Measurements from ENCODE around the gene FCHSD1. TPM values are rescaled to one million over a fixed set of nuclear protein-coding genes. Genes with fewer than 3 reads are reported as not detected.

The FCHSD1 gene
- total and polyA plus RNA-seq, 10 donors = 20.4 to 67.3 (median 45.6) TPM

DNA sequence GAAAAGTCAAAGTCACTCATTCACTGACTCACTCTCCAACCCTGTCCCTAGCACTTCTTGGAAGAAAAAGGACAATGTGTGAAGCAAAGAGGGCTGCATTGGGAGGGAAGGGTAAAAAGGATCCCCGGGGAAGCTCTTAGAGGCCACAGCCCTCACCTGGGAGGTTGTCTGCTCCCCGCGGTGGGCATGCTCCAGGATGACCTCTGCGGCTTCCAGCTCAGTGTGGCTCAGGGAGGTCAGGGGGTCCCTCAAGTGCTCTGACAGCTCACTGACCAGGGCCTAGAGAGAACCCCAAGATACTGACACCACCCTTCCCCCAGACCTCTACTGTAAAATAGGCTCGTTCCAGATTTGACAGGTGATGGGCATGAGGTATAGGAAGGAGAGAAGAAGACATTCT lies 4.0 kb downstream of the FCHSD1 start:
- H3K27me3 ChIP-seq (replicated peaks in 1 of 7) = no peaks in the 10 kb centered on the region
- 90 to 94% (median 91%) methylated on average over 5 of the region's 5 CpGs for WGBS, 5 donors
- DNase-seq = no peak
- no peaks in the 10 kb centered on the region for H3K9me3 ChIP-seq
- H3K4me1 ChIP-seq = peaks cover 9 to 41% (median 20%) of the 10 kb centered on the region in 6 donors
- H3K36me3 ChIP-seq = peaks cover 0 to 73% (median 40%) of the 10 kb centered on the region in 6 donors
- no peak overlapping the region for H3K27ac ChIP-seq
- intact Hi-C loops (cut with DNase I; ENCODE audit: low total_unique reads) = no loop called here
- no peak overlapping the region for H3K4me3 ChIP-seq
- no peak for TF ChIP-seq CTCF (IDR thresholded peaks at IDR 0.05 in 8 of 11, conservative IDR thresholded peaks at IDR 0.05 in 3 of 11)
- TF ChIP-seq POLR2AphosphoS5 (IDR thresholded peaks at IDR 0.05) = no peak
- no peak for TF ChIP-seq POLR2A (IDR thresholded peaks at IDR 0.05)

- H3K4me3 ChIP-seq = no peak overlapping the region
- H3K4me1 ChIP-seq = peaks cover 5 to 30% (median 12%) of the 10 kb centered on the region in 6 donors
- H3K36me3 ChIP-seq = peaks cover 0 to 85% (median 42%) of the 10 kb centered on the region in 6 donors
- WGBS, 5 donors = 91 to 96% (median 92%) methylated on average over 6 of the region's 6 CpGs
- H3K9me3 ChIP-seq = no peaks in the 10 kb centered on the region
- TF ChIP-seq POLR2A (IDR thresholded peaks at IDR 0.05) = no peak
- no peak for TF ChIP-seq POLR2AphosphoS5 (IDR thresholded peaks at IDR 0.05)
- no peak for TF ChIP-seq CTCF (IDR thresholded peaks at IDR 0.05 in 8 of 11, conservative IDR thresholded peaks at IDR 0.05 in 3 of 11)
- DNase-seq = no peak
- no peaks in the 10 kb centered on the region for H3K27me3 ChIP-seq (replicated peaks in 1 of 7)
- intact Hi-C loops (cut with DNase I; ENCODE audit: low total_unique reads) = no loop called here
- H3K27ac ChIP-seq = no peak overlapping the region
These were observed 5.2 kb downstream of the FCHSD1 start for GRCh38 chr5:141646026-141646425.

GRCh38 chr5:141641634-141642267 lies 9.5 kb downstream of the FCHSD1 start:
- Histone ChIP-seq H3K9me3 (no peaks in the 10 kb centered on the region), H3K27me3 (replicated peaks in 1 of 7) (no peaks in the 10 kb centered on the region), H3K36me3 (peaks cover 0 to 76% (median 41%) of the 10 kb centered on the region in 6 donors), H3K4me3 (no peak overlapping the region), H3K27ac (no peak overlapping the region), H3K4me1 (peaks cover 0 to 26% (median 15%) of the 10 kb centered on the region in 6 donors)
- no peak for DNase-seq
- intact Hi-C loops (cut with DNase I; ENCODE audit: low total_unique reads) = no loop called here
- WGBS, 5 donors = 83 to 100% (median 88%) methylated on average over 2 of the region's 2 CpGs
- no peak for TF ChIP-seq POLR2A (IDR thresholded peaks at IDR 0.05)
- TF ChIP-seq CTCF (IDR thresholded peaks at IDR 0.05 in 8 of 11, conservative IDR thresholded peaks at IDR 0.05 in 3 of 11) = no peak
- TF ChIP-seq POLR2AphosphoS5 (IDR thresholded peaks at IDR 0.05) = no peak

DNA sequence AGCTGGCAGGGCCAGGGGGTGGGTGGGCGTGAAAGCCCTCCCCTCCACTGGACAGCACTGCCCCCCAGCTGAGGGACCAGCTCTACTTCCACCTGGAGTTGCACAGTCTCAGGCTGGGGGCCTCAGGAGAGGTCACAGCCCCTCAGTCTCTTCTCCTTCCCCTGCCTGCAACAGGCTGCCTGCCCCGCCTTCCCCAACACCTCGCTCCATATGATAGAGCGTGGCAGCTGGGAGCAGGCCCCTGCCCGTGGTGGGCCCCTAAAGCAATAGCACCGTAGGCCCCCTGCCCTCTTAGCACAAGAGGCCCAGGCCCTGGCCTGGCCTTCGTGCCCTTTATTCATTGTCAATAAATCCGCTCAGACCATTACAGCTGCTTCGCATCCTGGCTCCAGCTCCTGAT lies 10.5 kb downstream of the FCHSD1 start:
- H3K36me3 ChIP-seq = peaks cover 0 to 65% (median 30%) of the 10 kb centered on the region in 6 donors
- no peak overlapping the region for H3K27ac ChIP-seq
- no peaks in the 10 kb centered on the region for H3K9me3 ChIP-seq
- DNase-seq = no peak
- H3K27me3 ChIP-seq (replicated peaks in 1 of 7) = no peaks in the 10 kb centered on the region
- peaks cover 6 to 34% (median 20%) of the 10 kb centered on the region in 6 donors for H3K4me1 ChIP-seq
- WGBS, 5 donors = 90 to 99% (median 93%) methylated on average over 5 to 9 of the region's 9 CpGs
- no peak overlapping the region for H3K4me3 ChIP-seq
- TF ChIP-seq CTCF (IDR thresholded peaks at IDR 0.05 in 8 of 11, conservative IDR thresholded peaks at IDR 0.05 in 3 of 11) = no peak
- no peak for TF ChIP-seq POLR2A (IDR thresholded peaks at IDR 0.05)
- TF ChIP-seq POLR2AphosphoS5 (IDR thresholded peaks at IDR 0.05) = peak in 1 of 3 donors; percentile 60
- intact Hi-C loops (cut with DNase I; ENCODE audit: low total_unique reads) = no loop called here

Data from spleen (tissue), 11 donors.